Cardiac muscle cell (in vitro differentiated cells and primary cell): ENCODE measurements around the gene FAM107B. TPM values are rescaled to one million over a fixed set of nuclear protein-coding genes. Genes with fewer than 3 reads are reported as not detected.

Experiments
- DNase-seq, 2 donors: peaks; one replicate each; pipeline versions ENCODE4 v3.0.0 to v3.0.0-alpha.2; 2010 to 2017; ENCODE audit warnings: low read depth in 1 of 2, low spot score in 1 of 2
- H3K27ac ChIP-seq: fragments of 200-600 bp; sonication (generic); 2 replicates; pipeline ENCODE4 v1.5.1; 2016
- H3K27me3 ChIP-seq: fragments of 200-600 bp; sonication (generic); 2 replicates; pipeline ENCODE4 v1.6.0; 2016; ENCODE audit warnings: control low read depth
- H3K36me3 ChIP-seq: fragments of 200-600 bp; sonication (generic); 2 replicates; pipeline ENCODE4 v1.5.1; 2016; ENCODE audit warnings: control low read depth
- H3K4me1 ChIP-seq: fragments of 200-600 bp; sonication (generic); 2 replicates; pipeline ENCODE4 v1.8.1; 2017; ENCODE audit warnings: low read depth, mild to moderate bottlenecking, mixed run types
- H3K4me3 ChIP-seq: fragments of 200-600 bp; sonication (generic); 2 replicates; pipeline ENCODE4 v1.5.1; 2016; ENCODE audit warnings: mild to moderate bottlenecking
- H3K9me3 ChIP-seq: fragments of 200-600 bp; sonication (generic); 2 replicates; pipeline ENCODE4 v1.5.1; 2017; ENCODE audit warnings: low read depth, mild to moderate bottlenecking, control low read depth
- polyA plus RNA-seq: library from polyadenylated mRNA; unstranded; fragments of >200 nt; fragmentation: Nextera tagmentation; extraction: Ambion mirVana; gene quantifications from 2 replicates; pipeline ENCODE4 v1.2.1, GENCODE V29; 2016
- total RNA-seq: library from RNA; depleted of rRNA; stranded (reverse); fragments of >200 nt; gene quantifications from 2 replicates; pipeline ENCODE4 v1.2.3, GENCODE V29; 2016
- TF ChIP-seq, protein P1 (sequence below): IDR thresholded peaks from 2 replicates; pipeline ENCODE4 v1.5.1; 2012; ENCODE audit warnings: low read depth, mild to moderate bottlenecking, low read length

FAM107B gene
- total and polyA plus RNA-seq, 2 experiments from 2014 or later = 6.0 to 9.6 TPM

DNA sequence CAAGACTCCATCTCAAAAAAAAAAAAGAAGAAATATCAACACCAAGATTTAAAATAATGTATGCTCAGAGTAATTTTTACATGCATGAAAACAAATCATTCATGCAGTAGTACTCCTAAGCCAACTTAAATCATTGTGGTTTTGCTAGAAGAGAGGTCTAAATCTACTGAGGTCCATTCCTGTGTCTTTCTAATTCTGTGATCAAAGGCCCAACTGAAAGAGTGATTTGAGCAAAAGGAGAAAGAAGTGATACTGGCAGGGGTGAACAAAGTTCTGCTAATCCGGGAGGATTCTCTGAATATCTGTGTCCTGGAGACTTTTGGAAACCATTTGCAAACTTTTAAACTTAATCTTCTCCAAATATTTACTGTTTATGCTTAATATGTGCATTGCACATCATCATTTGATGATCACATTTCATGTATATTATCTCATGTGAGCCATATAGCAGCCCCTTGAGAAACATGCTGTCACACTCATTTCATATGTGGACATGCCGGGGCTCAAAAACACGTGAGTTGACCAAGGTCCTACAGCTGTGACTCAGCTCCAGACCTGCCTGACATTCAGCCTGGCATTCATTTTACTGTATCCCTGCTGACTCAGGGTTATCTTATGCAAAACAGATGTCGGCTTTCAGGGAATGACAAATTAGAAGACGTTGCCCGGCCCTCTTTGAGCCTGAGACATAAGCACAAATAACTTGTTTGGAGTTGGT, 76.4 kb downstream of the FAM107B start:
- Histone ChIP-seq H3K4me3 (no peak overlapping the region), H3K27me3 (no peaks in the 10 kb centered on the region), H3K27ac (no peak overlapping the region), H3K4me1 (no peaks in the 10 kb centered on the region), H3K9me3 (no peaks in the 10 kb centered on the region), H3K36me3 (no peaks in the 10 kb centered on the region)
- TF ChIP-seq, protein P1, sequence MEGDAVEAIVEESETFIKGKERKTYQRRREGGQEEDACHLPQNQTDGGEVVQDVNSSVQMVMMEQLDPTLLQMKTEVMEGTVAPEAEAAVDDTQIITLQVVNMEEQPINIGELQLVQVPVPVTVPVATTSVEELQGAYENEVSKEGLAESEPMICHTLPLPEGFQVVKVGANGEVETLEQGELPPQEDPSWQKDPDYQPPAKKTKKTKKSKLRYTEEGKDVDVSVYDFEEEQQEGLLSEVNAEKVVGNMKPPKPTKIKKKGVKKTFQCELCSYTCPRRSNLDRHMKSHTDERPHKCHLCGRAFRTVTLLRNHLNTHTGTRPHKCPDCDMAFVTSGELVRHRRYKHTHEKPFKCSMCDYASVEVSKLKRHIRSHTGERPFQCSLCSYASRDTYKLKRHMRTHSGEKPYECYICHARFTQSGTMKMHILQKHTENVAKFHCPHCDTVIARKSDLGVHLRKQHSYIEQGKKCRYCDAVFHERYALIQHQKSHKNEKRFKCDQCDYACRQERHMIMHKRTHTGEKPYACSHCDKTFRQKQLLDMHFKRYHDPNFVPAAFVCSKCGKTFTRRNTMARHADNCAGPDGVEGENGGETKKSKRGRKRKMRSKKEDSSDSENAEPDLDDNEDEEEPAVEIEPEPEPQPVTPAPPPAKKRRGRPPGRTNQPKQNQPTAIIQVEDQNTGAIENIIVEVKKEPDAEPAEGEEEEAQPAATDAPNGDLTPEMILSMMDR = no peak
- DNase-seq = peak in 1 of 2 donors; percentile 68

DNA sequence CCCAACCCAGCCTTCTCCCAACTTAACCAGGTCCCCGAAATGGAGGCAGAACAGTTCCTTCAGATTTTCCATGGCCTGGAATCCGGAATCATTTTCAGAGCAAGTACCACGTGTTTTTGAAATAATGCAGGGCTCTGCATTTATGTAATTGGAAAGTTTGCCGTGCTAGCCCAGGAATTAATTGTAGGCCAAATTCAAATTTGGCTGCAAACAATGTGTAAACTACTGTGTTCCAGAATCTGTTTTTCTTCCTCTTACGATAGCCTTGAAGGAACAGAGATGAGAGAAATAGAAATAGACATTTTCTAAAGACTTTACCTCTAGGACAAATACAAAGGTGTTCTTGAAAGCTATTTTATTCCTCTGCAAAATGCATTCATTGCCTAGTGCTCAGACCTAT, 77.4 kb downstream of the FAM107B start:
- no peaks in the 10 kb centered on the region for H3K27me3 ChIP-seq
- no peak for DNase-seq
- H3K4me1 ChIP-seq = no peaks in the 10 kb centered on the region

DNA sequence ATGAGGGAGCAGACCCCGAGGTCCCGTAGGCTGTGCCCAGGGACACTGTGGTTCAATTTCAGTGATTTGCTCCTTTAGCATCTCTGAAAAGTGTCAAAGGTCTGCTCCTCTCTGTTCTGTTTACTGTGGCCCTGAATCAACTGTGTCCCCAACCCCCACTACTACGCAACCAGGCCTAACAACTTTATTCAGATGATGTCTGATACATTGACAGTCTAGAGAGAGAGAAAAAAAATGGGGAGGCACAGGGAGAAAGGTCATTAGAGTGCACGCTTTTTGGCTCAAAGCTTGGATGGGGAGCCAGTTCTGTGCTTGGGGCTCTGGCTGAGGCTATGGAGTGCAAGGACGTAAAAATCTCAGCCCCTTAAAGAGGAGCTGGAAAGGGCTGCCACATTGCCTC, 77.9 kb downstream of the FAM107B start:
- no peaks in the 10 kb centered on the region for H3K4me1 ChIP-seq
- TF ChIP-seq, protein P1 = no peak

More for the DNA sequence above, 77.4 kb downstream of the FAM107B start:
- TF ChIP-seq, protein P1 = no peak
- no peaks in the 10 kb centered on the region for H3K36me3 ChIP-seq
- H3K4me3 ChIP-seq = no peak overlapping the region
- no peaks in the 10 kb centered on the region for H3K9me3 ChIP-seq
- no peak overlapping the region for H3K27ac ChIP-seq

DNA sequence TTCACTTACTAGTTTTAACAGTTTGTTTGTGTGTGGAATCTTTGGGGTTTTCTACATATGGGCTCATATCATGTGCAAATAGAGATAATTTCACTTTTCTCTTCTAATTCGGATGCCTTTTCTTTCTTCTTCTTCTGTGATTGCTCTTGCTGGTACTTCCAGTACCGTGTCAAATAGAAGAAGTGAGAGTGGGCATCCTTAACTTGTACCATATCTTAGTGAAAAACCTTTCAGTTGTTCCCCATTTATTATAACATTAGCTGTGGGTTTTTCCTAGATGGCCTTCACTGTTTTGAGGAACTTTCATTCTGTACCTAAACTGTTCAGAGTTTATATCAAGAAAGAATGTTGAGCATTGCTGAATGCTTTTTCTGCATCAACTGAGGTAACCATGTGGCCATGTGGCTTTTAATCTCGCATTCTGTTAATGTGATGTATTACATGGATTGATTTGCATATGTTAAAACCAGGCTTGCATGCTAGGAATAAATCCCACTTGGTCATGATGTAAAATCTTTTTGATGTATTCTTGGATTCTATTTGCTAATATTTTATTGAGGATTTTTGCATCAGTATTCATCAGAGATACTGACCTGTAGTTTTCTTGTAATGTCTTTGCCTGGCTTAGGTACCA, 78.7 kb downstream of the FAM107B start:
- H3K27ac ChIP-seq = no peak overlapping the region
- H3K27me3 ChIP-seq = no peaks in the 10 kb centered on the region
- TF ChIP-seq, protein P1 = no peak
- H3K36me3 ChIP-seq = no peaks in the 10 kb centered on the region
- no peak overlapping the region for H3K4me3 ChIP-seq
- no peaks in the 10 kb centered on the region for H3K9me3 ChIP-seq
- no peak for DNase-seq
- H3K4me1 ChIP-seq = no peaks in the 10 kb centered on the region

More for the DNA sequence above, 77.9 kb downstream of the FAM107B start:
- no peaks in the 10 kb centered on the region for H3K36me3 ChIP-seq
- no peak for DNase-seq
- no peak overlapping the region for H3K27ac ChIP-seq
- no peaks in the 10 kb centered on the region for H3K9me3 ChIP-seq
- no peaks in the 10 kb centered on the region for H3K27me3 ChIP-seq
- no peak overlapping the region for H3K4me3 ChIP-seq

DNA sequence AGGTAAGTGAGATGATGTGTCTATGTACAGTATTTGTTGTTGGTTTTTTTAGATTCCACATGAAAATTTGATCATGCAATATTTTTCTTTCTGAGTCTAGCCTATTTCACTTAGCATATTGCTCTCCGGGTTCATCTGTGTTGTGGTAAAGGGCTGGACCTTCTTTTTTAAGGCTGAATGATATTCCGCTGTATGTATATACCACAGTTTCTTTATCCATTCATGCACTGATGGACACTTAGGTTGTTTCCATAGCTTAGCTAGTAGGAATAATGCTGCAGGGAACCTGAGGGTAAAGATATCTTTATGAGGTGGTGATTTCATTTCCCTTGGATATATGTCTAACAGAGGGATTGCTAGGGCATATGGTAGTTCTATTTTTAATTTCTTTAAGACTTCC, 80.8 kb downstream of the FAM107B start:
- Histone ChIP-seq H3K4me1 (no peaks in the 10 kb centered on the region), H3K36me3 (no peaks in the 10 kb centered on the region), H3K9me3 (no peaks in the 10 kb centered on the region), H3K4me3 (no peak overlapping the region), H3K27me3 (no peaks in the 10 kb centered on the region), H3K27ac (no peak overlapping the region)
- no peak for DNase-seq
- TF ChIP-seq, protein P1 = no peak
